SH-SY5Y (cell line): Measurements from ENCODE around the gene S100A9.

Experiments
- GATA2 ChIP-seq: IDR thresholded peaks from 2 replicates; pipeline ENCODE4 v1.6.1; 2011; ENCODE audit warnings: mild to moderate bottlenecking, low read depth, low read length
- GATA3 ChIP-seq: IDR thresholded peaks from 2 replicates; pipeline ENCODE4 v1.6.1; 2011; ENCODE audit warnings: low read depth, mild to moderate bottlenecking, low read length, moderate library complexity

- no peak for TF ChIP-seq GATA2
- TF ChIP-seq GATA3, result no peak
These were observed 16.4 kb downstream of the S100A9 start for GRCh38 chr1:153374071-153374470.
